ENCODE results near the gene CLEC3B.

The CLEC3B gene

DNA sequence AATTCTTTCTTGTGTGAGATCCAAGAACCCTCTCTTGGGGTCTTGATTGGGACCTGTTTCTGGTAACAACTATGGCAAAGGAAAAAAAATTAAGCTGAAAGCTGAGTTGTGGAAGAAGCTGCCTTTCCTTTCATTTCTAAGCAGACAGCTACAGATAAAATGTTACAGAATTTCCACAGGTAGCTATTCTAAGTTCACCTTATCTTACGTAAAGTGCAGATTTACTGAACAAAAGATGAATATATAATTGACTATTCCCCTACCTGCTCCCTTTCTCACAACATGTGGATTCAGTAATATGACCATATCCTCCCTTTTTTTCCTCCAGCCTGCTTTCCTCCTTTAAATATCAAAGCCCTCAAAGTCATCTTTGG lies 36.6 kb downstream of the CLEC3B start:
- no peak overlapping the region for H3K4me2 ChIP-seq (ENCODE audit: low read depth, low read length, poor library complexity, severe bottlenecking)
- no peaks in the 10 kb centered on the region for H3K9me3 ChIP-seq (ENCODE audit: insufficient read depth, low read length)
- no peak overlapping the region for H3K27ac ChIP-seq (ENCODE audit: low read depth, low read length)
- H4K20me1 ChIP-seq (ENCODE audit: low read depth, low read length): no peaks in the 10 kb centered on the region
- H3K27me3 ChIP-seq (ENCODE audit: low read length): no peaks in the 10 kb centered on the region
- no peak overlapping the region for H2AFZ ChIP-seq (ENCODE audit: low read depth, low read length, severe bottlenecking)
- H3K79me2 ChIP-seq (ENCODE audit: insufficient read depth, low read length): no peaks in the 10 kb centered on the region
- no peak overlapping the region for H3K4me3 ChIP-seq (ENCODE audit: insufficient read depth, low read length, poor library complexity, severe bottlenecking)
- TF ChIP-seq, protein P1, sequence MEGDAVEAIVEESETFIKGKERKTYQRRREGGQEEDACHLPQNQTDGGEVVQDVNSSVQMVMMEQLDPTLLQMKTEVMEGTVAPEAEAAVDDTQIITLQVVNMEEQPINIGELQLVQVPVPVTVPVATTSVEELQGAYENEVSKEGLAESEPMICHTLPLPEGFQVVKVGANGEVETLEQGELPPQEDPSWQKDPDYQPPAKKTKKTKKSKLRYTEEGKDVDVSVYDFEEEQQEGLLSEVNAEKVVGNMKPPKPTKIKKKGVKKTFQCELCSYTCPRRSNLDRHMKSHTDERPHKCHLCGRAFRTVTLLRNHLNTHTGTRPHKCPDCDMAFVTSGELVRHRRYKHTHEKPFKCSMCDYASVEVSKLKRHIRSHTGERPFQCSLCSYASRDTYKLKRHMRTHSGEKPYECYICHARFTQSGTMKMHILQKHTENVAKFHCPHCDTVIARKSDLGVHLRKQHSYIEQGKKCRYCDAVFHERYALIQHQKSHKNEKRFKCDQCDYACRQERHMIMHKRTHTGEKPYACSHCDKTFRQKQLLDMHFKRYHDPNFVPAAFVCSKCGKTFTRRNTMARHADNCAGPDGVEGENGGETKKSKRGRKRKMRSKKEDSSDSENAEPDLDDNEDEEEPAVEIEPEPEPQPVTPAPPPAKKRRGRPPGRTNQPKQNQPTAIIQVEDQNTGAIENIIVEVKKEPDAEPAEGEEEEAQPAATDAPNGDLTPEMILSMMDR (IDR thresholded peaks at IDR 0.05; ENCODE audit: insufficient read depth, low read length, poor library complexity, severe bottlenecking): no peak
- TF ChIP-seq EZH2phosphoT487 (conservative IDR thresholded peaks at IDR 0.05; ENCODE audit: low read length): no peak
- H3K9me2 ChIP-seq (replicated peaks; ENCODE audit: insufficient read depth, low read length): no peaks in the 10 kb centered on the region
- H3K36me3 ChIP-seq (ENCODE audit: low read length): no peaks in the 10 kb centered on the region
- no peak overlapping the region for H3K9ac ChIP-seq (ENCODE audit: low read length)
- H3F3A ChIP-seq (ENCODE audit: insufficient read depth): no peaks in the 10 kb centered on the region

DNA sequence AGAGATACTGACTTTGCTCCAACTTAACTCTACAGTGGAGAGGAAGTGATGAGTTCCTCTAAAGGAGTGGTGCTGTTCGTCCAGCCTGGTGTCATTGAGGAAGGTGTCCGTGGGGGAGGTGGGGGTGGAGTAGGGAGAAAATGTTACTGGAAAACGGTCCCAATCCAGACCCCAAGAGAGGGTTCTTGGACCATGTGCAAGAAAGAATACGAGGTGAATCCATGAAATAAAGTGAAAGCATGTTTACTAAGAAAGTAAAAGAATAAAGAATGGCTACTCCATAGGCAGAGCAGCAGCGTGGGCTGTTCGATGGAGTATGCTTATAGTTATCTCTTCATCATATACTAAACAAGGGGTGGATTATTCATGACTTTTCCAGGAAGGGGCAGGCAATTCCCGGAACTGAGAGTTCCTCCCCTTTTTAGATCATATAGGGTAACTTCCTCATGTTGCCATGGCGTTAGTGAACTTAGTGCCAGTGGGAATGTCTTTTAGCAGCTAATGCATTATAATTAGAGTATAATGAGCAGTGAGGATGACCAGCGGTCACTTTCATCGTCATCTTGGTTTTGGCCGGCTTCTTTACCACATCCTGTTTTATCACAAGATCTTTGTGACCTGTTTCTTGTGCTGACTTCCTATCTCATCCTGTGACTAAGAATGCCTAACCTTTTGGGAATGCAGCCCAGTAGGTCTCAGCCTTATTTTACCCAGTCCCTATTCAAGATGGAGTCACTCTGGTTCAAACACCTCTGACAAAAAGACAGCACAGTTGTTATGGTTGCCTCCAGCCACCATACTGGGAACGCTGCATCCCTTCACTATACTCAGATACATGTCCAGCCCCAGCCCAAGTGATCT lies 38.6 kb downstream of the CLEC3B start:
- H4K20me1 ChIP-seq (ENCODE audit: low read depth, low read length): no peaks in the 10 kb centered on the region
- no peaks in the 10 kb centered on the region for H3K9me2 ChIP-seq (replicated peaks; ENCODE audit: insufficient read depth, low read length)
- H3K9ac ChIP-seq (ENCODE audit: low read length): no peak overlapping the region
- H3K4me3 ChIP-seq (ENCODE audit: insufficient read depth, low read length, poor library complexity, severe bottlenecking): no peak overlapping the region
- no peaks in the 10 kb centered on the region for H3K79me2 ChIP-seq (ENCODE audit: insufficient read depth, low read length)
- no peak overlapping the region for H3K27ac ChIP-seq (ENCODE audit: low read depth, low read length)
- no peak overlapping the region for H3K4me2 ChIP-seq (ENCODE audit: low read depth, low read length, poor library complexity, severe bottlenecking)
- H3K9me3 ChIP-seq (ENCODE audit: insufficient read depth, low read length): no peaks in the 10 kb centered on the region
- no peaks in the 10 kb centered on the region for H3K27me3 ChIP-seq (ENCODE audit: low read length)
- no peak for TF ChIP-seq EZH2phosphoT487 (conservative IDR thresholded peaks at IDR 0.05; ENCODE audit: low read length)
- TF ChIP-seq, protein P1 (IDR thresholded peaks at IDR 0.05; ENCODE audit: insufficient read depth, low read length, poor library complexity, severe bottlenecking): no peak
- H3K36me3 ChIP-seq (ENCODE audit: low read length): no peaks in the 10 kb centered on the region
- H3F3A ChIP-seq (ENCODE audit: insufficient read depth): no peaks in the 10 kb centered on the region
- H2AFZ ChIP-seq (ENCODE audit: low read depth, low read length, severe bottlenecking): no peak overlapping the region

DNA sequence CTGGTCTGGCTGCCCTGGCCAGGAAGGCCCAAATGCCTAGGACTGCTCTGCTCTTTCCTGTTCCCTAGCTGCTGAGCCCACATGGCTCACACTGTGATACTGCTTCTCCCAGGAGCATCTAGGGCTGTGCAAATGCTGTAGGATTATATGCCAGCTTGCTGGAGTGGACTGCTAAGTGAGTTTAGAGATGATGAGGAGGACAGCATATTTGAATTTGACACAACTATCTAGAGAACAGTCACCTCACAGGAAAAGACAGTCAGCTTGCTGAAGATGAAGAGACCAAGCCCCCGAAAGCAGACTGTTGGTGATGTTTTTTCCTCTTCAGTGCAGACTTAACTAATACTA lies 39.2 kb downstream of the CLEC3B start:
- Histone ChIP-seq H3K9ac (ENCODE audit: low read length) (no peak overlapping the region), H3K4me3 (ENCODE audit: insufficient read depth, low read length, poor library complexity, severe bottlenecking) (no peak overlapping the region), H3K79me2 (ENCODE audit: insufficient read depth, low read length) (no peaks in the 10 kb centered on the region), H3K9me3 (ENCODE audit: insufficient read depth, low read length) (no peaks in the 10 kb centered on the region), H3K36me3 (ENCODE audit: low read length) (no peaks in the 10 kb centered on the region), H4K20me1 (ENCODE audit: low read depth, low read length) (no peaks in the 10 kb centered on the region), H3K4me2 (ENCODE audit: low read depth, low read length, poor library complexity, severe bottlenecking) (no peak overlapping the region), H3K27me3 (ENCODE audit: low read length) (no peaks in the 10 kb centered on the region), H2AFZ (ENCODE audit: low read depth, low read length, severe bottlenecking) (no peak overlapping the region), H3K9me2 (replicated peaks; ENCODE audit: insufficient read depth, low read length) (no peaks in the 10 kb centered on the region), H3F3A (ENCODE audit: insufficient read depth) (no peaks in the 10 kb centered on the region), H3K27ac (ENCODE audit: low read depth, low read length) (no peak overlapping the region)
- TF ChIP-seq EZH2phosphoT487 (conservative IDR thresholded peaks at IDR 0.05; ENCODE audit: low read length): no peak
- TF ChIP-seq, protein P1 (IDR thresholded peaks at IDR 0.05; ENCODE audit: insufficient read depth, low read length, poor library complexity, severe bottlenecking): no peak

Measured in SU-DHL-6 (cell line).